GM19239 (cell line): Measurements from ENCODE around the gene CORO2A.
A peak's percentile ranks its signal among the peaks of the same experiment; 100 is the strongest.
"Not testable (repeated sequence)": the region's sequence is repeated elsewhere in the genome, so short reads cannot be mapped to it uniquely, and the experiment has no call there.

ENCODE experiments used
- DNase-seq: peaks from one replicate; pipeline ENCODE4 v3.0.0; 2011; ENCODE audit warnings: low spot score; ENCODE audit not compliant: insufficient read length
- FAIRE-seq: peaks from 2 replicates; lab custom pipeline; 2011; peaks lifted over from hg19 to GRCh38; lab: Jason Lieb, UNC

CORO2A gene

GRCh38 chr9:98094851-98095250 lies 97.6 kb downstream of the CORO2A start:
- DNase-seq (no peak), FAIRE-seq (no peak)

GRCh38 chr9:98094316-98094715 lies 98.1 kb downstream of the CORO2A start:
- DNase-seq = no peak
- FAIRE-seq = no peak

DNA sequence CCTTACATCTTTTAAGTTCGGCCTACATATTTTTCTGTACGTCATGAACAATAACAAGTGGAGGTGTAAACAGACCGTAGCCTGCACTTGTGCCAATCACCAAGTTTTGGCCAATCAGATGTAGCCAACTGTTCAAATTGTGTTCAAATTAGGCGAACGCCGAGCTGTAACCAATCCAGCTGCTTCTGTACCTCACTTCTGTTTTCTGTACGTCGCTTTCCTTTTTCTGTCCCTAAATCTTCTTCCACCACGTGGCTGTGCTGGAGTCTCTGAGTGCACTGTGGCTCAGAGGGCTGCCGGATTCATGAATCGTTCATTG lies 99.9 kb downstream of the CORO2A start:
- FAIRE-seq = no peak
- DNase-seq = no peak

DNA sequence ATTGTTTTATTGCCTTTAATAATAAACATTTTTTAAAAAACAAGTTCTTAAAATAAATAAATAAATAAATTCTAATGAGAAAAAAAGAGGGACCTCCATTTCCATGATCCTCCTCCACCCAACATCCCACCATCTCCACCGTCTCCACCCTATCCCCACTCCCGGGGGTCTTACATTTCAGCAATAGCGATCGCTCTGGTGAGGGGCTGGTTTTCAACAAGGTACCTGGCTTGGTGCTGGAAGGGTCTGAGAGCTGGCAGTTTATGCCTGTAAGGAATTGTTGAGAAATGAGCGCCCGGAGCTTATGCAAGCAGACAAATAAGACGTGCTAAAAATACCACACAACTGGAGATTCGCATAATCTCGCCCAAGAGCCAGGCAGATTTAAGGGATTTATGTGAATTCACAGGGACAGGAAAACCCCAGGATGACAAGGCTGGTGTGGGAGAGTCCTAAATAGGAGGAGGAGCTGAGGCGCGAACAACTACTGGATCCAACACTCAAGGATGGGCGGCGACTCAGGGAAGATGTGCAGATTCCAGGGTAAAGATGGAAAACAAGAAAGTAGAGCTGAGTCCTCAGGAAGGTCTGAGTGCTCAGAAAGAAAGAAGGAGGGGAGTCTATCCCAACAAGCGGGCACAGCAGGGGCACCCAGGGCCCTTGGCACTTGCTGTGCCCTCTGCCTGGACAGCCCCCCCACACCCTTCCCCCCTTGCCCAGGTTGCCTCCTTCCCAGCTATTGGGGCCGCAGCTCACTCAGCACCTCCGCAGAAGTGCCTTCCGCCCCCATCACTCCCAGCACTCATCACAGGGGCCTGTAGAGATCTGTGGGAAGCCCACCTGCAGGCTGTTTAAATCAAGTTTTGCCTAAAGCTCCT lies 100.5 kb downstream of the CORO2A start:
- DNase-seq (no peak), FAIRE-seq (no peak)

DNA sequence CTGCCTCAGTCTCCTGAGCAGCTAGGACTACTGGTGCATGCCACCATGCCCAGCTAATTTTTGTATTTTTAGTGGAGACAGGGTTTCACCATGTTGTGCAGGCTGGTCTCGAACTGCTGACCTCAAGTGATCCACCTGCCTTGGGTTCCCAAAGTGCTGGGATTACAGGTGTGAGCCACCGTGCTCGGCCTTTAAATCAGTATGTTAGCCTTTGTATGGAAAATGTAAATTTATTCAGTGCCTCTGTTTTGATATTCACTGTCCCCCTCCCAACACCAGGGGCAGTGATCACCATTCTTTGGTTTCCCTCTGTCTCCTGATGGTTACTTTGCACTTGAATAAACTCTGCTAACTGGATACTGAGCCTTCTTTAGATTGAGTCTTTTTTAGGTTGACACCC lies 101.8 kb downstream of the CORO2A start:
- not testable (repeated sequence) for FAIRE-seq, DNase-seq

GRCh38 chr9:98087420-98088354 lies 104.8 kb downstream of the CORO2A start:
- no peak for FAIRE-seq
- DNase-seq = no peak

DNA sequence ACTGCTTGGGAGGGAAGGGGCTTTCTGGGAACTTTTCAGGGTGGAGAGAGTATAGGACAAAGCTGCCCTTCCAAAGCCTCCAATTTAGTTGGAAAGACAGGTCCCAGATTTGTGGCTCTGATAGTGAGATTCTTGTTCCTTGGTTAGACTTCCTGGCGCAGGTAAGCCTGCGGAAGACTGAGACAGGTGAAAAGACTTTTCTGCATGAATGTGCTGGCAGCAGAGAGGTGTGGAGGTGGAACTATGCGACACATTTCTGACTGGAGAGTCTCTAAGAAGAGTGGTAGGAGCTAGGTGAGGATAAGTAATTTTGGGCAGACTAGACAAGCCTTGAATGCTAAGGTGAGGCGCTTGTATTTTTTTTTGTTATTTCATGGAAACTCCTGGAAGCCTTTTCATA lies 106.0 kb downstream of the CORO2A start:
- no peak for DNase-seq
- FAIRE-seq = no peak

DNA sequence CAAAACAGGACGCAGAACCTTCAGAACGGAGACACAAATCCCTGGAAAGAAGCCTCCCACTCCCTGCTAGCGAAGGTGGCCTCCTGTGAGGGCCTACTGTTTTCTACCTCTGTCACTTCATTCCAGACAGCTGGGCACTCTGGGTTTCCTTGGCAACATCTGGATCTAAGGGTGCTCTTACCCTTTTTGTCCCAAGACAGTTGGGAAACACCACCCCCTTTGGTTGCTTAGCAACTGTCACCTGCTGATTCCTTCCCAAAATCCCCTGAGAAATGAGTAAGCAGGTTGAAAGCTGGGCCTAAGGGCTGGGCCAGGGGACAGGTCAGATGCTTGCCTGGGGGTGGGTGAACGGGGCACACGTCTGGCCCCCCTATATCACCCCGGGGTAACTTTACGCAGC lies 106.5 kb downstream of the CORO2A start:
- no peak for FAIRE-seq
- no peak for DNase-seq

DNA sequence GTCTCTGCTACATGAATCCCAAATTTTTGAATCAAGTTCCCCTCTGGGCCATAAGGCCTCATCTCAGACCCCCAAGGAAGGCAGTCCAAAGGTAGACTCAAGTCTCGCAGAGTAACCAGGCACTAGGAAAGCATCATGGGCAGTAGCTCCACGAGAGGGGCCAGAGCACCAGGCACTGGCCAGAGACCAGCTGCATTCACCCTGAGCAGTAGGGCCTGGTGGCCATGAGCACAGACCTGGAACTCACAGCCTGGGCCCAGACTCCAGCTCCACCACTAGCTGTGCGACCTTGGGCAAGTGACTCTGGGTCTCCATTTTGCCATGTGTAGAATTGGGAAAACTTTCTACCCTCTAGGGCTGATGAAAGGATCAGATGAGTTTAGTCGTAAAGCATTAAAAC lies 107.4 kb downstream of the CORO2A start:
- DNase-seq = no peak
- no peak for FAIRE-seq

DNA sequence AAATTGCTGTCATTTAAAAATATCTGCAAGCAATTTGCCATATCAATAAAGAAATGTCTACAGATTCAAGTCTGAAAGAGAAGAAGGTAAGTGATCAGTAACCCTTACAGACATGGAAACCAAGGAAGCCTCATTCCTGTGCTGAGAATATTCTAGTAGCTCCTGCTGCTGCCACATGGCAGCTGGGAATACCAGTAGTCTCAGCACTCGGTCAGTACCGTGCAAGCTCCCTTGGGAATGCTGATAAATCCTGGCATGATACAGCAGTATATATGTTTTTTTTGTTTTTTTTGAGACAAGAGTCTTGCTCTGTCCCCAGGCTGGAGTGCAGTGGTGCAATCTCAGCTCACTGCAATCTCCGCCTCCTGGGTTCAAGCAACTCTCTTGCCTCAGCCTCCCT lies 108.0 kb downstream of the CORO2A start:
- no peak for DNase-seq
- FAIRE-seq = no peak

DNA sequence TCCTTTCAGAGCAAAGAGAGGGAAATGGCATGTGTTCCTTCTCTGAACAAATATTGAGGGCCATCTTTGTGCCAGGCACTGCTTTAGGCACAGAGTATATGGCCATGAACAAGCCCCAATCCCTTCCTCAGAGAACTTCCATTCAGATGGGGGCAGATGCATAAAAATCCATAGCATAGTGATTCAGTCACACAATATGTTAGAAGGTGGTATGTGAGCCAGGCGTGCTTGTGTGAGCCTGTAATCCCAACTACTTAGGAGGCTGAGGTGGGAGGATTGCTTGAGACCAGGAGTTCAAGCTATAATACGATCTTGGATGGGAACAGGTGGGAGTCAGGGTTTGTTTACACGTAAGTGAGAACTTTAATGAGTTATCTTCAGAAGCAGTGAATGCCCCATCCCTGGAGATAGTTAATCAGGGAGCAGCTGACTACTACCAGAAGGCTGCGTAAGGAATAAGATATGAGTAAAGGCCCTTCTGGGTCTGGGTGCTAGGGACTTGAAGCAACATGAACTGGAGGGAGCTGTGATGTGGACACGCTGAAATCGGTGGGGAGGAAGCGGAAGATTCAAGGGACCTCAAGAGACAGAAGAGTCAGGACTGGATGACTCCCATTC lies 108.8 kb downstream of the CORO2A start:
- DNase-seq (no peak), FAIRE-seq (no peak)

DNA sequence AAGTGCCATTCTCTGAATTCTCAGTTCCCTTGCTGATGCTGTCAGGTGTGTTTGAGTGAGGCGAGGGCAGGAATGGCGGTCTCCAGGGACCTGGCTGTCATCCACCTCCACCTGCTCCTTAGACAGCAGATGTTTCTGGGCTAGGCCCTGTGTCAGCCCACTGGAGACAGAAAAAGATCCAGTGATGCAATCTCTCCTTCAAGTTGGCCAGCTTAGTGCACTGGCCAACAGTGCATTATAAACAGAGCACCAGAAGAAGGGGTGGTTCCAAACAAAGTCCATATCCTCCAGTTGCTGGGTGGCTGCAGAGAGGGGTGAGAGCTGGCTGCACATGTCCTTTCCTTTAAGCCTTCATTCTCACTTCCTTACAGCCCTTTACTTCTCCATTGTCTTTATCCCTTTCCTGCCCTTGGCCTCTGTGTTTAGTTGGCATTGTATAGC lies 109.4 kb downstream of the CORO2A start:
- FAIRE-seq (no peak), DNase-seq (no peak)

- DNase-seq (no peak), FAIRE-seq (no peak)
These were observed 110.8 kb downstream of the CORO2A start for GRCh38 chr9:98081477-98082219.

- FAIRE-seq (no peak), DNase-seq (no peak)
These were observed 111.7 kb downstream of the CORO2A start for GRCh38 chr9:98080780-98081179.

- FAIRE-seq = no peak
- no peak for DNase-seq
These were observed 112.1 kb downstream of the CORO2A start for GRCh38 chr9:98080326-98080725.

GRCh38 chr9:98078895-98079294 lies 113.5 kb downstream of the CORO2A start:
- FAIRE-seq (no peak), DNase-seq (no peak)

DNA sequence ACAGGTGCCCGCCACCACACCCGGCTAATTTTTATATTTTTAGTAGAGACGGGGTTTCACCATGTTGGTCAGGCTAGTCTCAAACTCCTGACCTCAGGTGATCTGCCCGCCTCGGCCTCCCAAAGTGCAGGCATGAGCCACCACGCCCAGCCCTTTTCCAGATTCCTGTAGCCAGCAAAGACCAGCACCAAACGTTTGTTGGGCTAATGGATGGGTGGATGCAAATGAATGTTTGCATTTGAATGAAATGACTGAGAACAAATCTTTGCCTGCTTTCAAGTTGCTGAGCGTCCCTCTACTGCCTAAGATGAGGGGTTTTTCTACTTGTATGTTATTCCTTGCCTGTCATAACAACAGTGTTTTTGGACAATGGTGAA lies 115.9 kb downstream of the CORO2A start:
- not testable (repeated sequence) for FAIRE-seq, DNase-seq

DNA sequence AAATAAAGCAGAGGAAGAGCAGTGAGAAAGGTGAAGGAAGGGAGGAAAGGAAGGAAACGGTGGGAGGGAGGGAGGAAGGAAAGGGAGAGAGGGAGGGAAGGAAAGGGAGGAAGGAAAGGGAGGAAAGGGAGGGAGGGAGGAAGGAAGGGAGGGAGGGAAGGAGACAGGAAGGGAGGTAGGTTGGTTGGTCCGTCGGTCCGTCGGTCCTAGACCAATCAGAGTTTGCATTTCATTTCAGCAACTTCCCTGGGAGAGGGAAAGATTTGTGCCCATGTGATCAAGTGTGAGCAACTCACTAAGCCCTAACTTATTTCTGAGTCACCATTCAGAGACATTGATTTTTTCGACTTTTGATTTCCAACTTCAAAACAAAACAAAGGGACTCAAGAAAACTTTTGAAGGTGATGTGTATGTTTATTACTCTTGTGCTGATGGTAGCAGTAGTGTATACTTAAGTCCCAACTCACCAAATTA lies 117.1 kb downstream of the CORO2A start:
- no peak for DNase-seq

DNA sequence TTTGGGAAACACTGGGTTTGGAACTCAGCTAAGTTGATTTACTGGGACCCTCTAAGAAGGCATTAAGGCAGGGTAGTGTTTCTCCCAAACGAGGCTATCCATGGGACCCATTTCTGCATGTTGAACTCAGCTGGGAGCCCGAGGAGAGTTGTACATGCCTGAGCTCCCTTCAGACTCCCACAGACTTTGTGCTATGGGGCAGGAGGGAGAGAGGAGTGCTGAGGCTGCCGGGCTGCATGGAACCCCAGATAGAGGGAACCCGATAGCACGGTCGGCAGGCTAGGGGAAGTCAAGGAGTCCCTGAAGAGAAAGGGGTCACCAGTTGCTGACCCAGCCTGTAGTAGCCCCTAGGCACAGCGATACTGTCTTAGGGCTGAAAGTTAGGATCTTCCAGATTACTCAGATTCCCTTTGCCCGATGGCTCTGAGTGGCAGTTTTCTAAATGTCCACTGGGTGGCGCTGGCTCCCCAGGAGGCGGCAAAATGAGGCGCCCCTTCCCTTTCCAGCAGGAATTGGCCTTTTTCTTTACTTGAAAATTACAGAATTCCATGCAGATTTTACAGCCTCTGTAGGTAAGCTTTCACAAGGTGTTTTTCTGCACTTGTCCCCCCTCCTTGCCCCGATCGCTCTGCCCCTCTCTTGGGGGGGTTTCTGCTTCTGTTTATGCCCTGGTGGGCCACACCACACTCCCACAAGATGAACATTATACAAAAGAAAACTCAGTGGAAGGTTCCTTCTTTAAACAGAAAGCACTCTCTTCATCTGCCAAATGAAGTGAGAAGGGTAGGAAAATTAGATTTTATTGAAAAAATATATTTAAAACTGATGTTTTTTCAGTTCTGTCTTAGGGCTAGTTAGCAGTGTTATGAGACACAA lies 118.1 kb downstream of the CORO2A start:
- FAIRE-seq (peak; percentile 55), DNase-seq (peak; percentile 59)

More for the DNA sequence above, 117.1 kb downstream of the CORO2A start:
- no peak for FAIRE-seq
